Spleen (tissue), 11 donors: ENCODE results near the gene CDHR3. TPM values are rescaled to one million over a fixed set of nuclear protein-coding genes. Genes with fewer than 3 reads are reported as not detected.

ENCODE experiments used
- DNase-seq: peaks from one replicate; pipeline ENCODE4 v3.0.0-alpha.2; 2020
- H3K27ac ChIP-seq, 8 donors: fragments of 200-600 bp; sonication (generic) in 7 of 8; 1 replicate in 4 of 8; 2 replicates in 4 of 8; pipeline versions ENCODE4 v1.5.0 to v1.8.0; 2016 to 2021; ENCODE audit warnings: inconsistent platforms in 4 of 8, mild to moderate bottlenecking in 4 of 8, moderate library complexity in 1 of 8
- H3K27me3 ChIP-seq, 7 donors: fragments of 200-600 bp; sonication (generic) in 6 of 7; replicated peaks in 1 of 7; 1 replicate in 4 of 7; 2 replicates in 3 of 7; pipeline versions ENCODE4 v1.5.0 to v1.8.0; 2016 to 2021; ENCODE audit warnings: inconsistent platforms in 3 of 7, mild to moderate bottlenecking in 1 of 7
- H3K36me3 ChIP-seq, 6 donors: fragments of 200-600 bp; sonication (generic) in 5 of 6; 1 replicate in 4 of 6; 2 replicates in 2 of 6; pipeline versions ENCODE4 v1.5.0 to v1.8.0; 2016 to 2021; ENCODE audit warnings: inconsistent platforms in 2 of 6
- H3K4me1 ChIP-seq, 6 donors: fragments of 200-600 bp; sonication (generic) in 5 of 6; 1 replicate in 3 of 6; 2 replicates in 3 of 6; pipeline versions ENCODE4 v1.5.0 to v1.8.0; 2016 to 2021; ENCODE audit warnings: inconsistent platforms in 3 of 6
- H3K4me3 ChIP-seq, 8 donors: fragments of 200-600 bp; sonication (generic) in 7 of 8; 1 replicate in 4 of 8; 2 replicates in 4 of 8; pipeline versions ENCODE4 v1.5.0 to v1.8.0; 2016 to 2021; ENCODE audit warnings: inconsistent platforms in 4 of 8, mild to moderate bottlenecking in 4 of 8, moderate library complexity in 2 of 8
- H3K9me3 ChIP-seq, 8 donors: fragments of 200-600 bp; sonication (generic) in 7 of 8; 1 replicate in 4 of 8; 2 replicates in 4 of 8; pipeline versions ENCODE4 v1.5.0 to v1.8.0; 2016 to 2021; ENCODE audit warnings: inconsistent platforms in 4 of 8
- POLR2A ChIP-seq, 3 donors: fragments of 450-650 bp; IDR thresholded peaks; one replicate each; pipeline ENCODE4 v1.5.1; 2017; ENCODE audit warnings: antibody characterized with exemption in 3 of 3, mild to moderate bottlenecking in 1 of 3
- POLR2AphosphoS5 ChIP-seq, 3 donors: sonication (generic); formaldehyde crosslinking; IDR thresholded peaks; one replicate each; pipeline ENCODE4 v1.5.1; 2017; ENCODE audit warnings: antibody characterized with exemption in 3 of 3
- WGBS, 5 donors: extraction: QIAGEN DNeasy Blood & Tissue Kit in 3 of 5; methylation state at CpG; one replicate each; pipeline versions ENCODE4 v1.1.5 to v1.1.7; 2013 to 2018; 5-methylcytosine and 5-hydroxymethylcytosine counted together
- intact Hi-C: fragments of 100-400 bp; cut with DNase I; formaldehyde crosslinking; loops from one replicate; pipeline ENCODE4 v1.15.0; 2023; ENCODE audit warnings: low total_unique reads
- polyA plus RNA-seq, 3 donors: library from polyadenylated mRNA; stranded (reverse); fragments of 200-250 nt; gene quantifications; one replicate each; pipeline ENCODE4 v1.2.1, GENCODE V29; 2013
- total RNA-seq, 7 donors: library from RNA; depleted of rRNA in 3 of 7; stranded (reverse); fragments of >200 nt in 3 of 7; fragmentation: NEBNext Ultra II Directional in 4 of 7; extraction: Animal tissue kit (Norgen Biotek cat#: 25700) in 4 of 7; gene quantifications; one replicate each; pipeline versions ENCODE4 v1.1.0 to v1.2.1, GENCODE V29; 2016 to 2021
- TF ChIP-seq, protein P1 (sequence below), 11 experiments: fragments of 200-600 bp in 7 of 11; fragments of 450-650 bp in 4 of 11; sonication (generic) in 4 of 11; IDR thresholded peaks in 8 of 11; conservative IDR thresholded peaks in 3 of 11; 1 replicate in 7 of 11; 2 replicates in 4 of 11; pipeline versions ENCODE4 v1.4.0 to v1.8.0; 2016 to 2021; ENCODE audit warnings: antibody characterized with exemption in 11 of 11, inconsistent platforms in 4 of 11, mild to moderate bottlenecking in 1 of 11
- donor health status: healthy with polysubstance abuse.
- donor health status: DM: no; HTN: no; CAD: no; lungs with moderate emphysema.
- donor health status: DM: no; HTN: no; CAD: no.
- donor health status: Bipolar disorder and iron deficiency.
- donor health status: healthy.
- donor health status: DM: no; HTN: no; CAD: no.
- donor health status: DM: yes; HTN: yes; CAD: no.

Gene CDHR3
- total and polyA plus RNA-seq, 10 donors = 0.32 to 3.8 (median 1.2) TPM

DNA sequence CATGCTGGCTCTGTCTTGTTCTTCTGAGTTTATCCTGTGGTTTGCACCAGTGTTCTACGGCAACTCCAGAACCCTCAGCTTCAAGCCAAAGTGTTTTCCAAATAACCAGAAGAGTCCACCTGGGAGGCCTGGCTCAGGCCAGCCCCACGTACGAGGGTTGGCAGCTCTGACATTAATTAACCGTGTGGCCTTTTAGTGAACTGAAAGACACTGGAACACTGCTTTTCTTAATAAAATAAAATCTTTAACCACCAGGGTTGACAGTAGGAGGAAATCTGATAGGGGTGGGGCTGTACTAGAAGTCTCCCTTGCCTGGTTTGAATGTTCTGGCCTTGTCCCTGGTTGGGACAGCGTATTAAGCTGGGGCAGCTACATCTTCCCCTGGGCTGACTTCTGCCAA lies 84.1 kb downstream of the CDHR3 start:
- WGBS, 5 donors = 88 to 94% (median 89%) methylated on average over 4 to 5 of the region's 5 CpGs
- Histone ChIP-seq H3K4me3 (no peak overlapping the region), H3K27me3 (peaks cover 0 to 6% (median 0%) of the 10 kb centered on the region in 7 donors), H3K27ac (no peak overlapping the region), H3K4me1 (peaks cover 4 to 18% (median 11%) of the 10 kb centered on the region in 6 donors), H3K9me3 (no peaks in the 10 kb centered on the region), H3K36me3 (no peaks in the 10 kb centered on the region)
- TF ChIP-seq POLR2A (IDR thresholded peaks at IDR 0.05) = no peak
- TF ChIP-seq, protein P1, sequence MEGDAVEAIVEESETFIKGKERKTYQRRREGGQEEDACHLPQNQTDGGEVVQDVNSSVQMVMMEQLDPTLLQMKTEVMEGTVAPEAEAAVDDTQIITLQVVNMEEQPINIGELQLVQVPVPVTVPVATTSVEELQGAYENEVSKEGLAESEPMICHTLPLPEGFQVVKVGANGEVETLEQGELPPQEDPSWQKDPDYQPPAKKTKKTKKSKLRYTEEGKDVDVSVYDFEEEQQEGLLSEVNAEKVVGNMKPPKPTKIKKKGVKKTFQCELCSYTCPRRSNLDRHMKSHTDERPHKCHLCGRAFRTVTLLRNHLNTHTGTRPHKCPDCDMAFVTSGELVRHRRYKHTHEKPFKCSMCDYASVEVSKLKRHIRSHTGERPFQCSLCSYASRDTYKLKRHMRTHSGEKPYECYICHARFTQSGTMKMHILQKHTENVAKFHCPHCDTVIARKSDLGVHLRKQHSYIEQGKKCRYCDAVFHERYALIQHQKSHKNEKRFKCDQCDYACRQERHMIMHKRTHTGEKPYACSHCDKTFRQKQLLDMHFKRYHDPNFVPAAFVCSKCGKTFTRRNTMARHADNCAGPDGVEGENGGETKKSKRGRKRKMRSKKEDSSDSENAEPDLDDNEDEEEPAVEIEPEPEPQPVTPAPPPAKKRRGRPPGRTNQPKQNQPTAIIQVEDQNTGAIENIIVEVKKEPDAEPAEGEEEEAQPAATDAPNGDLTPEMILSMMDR (IDR thresholded peaks at IDR 0.05 in 8 of 11, conservative IDR thresholded peaks at IDR 0.05 in 3 of 11) = no peak
- TF ChIP-seq POLR2AphosphoS5 (IDR thresholded peaks at IDR 0.05) = no peak
- no peak for DNase-seq
- intact Hi-C loops = loop anchor here (10.0 kb wide), 1 partner anchor 282 kb away; no protein-coding TSS in a partner anchor

DNA sequence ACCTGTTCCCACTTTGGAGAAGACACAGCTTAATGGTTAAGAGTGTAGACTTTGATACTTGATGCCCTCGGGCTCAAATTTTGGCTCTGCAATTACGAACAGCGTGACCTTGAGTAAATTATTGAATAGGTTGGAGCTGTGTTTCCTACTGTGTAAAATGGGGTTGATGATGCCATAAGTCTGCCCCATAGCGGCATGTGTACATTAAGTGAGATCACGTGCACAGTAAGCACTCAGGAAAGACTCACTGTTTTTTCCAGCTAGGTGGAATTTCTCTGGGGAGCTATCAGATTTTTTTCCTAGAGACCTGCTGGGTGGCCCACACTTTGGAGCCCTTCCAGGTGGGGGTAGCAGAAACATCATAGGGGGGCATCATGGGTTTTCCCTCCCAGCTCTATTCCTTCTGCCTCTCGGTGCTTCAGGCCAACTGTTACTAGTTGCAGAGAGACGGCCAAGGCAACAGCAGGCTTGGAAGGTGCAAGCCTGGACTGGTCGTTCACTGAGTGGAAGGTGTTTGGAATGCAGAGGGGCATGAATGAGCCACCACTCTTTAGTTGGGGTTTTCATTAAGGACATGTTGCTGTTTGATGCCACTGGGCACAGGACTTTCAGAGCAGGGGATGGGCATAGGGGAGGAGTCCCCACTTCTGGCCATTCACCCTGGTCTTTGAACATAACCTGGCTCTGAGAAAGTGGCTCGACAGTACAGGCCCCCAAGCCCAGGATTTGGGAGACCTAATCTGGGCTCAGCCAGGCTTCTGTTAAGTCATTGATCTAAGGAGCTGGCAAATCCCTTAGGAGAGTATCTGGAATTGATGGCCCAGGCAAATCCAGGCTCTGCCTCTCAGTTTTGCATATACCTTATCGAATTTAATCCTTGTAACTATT lies 85.0 kb downstream of the CDHR3 start:
- Histone ChIP-seq H3K4me3 (no peak overlapping the region), H3K27me3 (no peaks in the 10 kb centered on the region), H3K36me3 (no peaks in the 10 kb centered on the region), H3K9me3 (no peaks in the 10 kb centered on the region), H3K27ac (no peak overlapping the region), H3K4me1 (peaks cover 0 to 10% (median 3%) of the 10 kb centered on the region in 6 donors)
- 81 to 96% (median 87%) methylated on average over 10 of the region's 10 CpGs for WGBS, 5 donors
- intact Hi-C loops = loop anchor here (10.0 kb wide), 1 partner anchor 283 kb away; no protein-coding TSS in a partner anchor
- TF ChIP-seq, protein P1 (IDR thresholded peaks at IDR 0.05 in 8 of 11, conservative IDR thresholded peaks at IDR 0.05 in 3 of 11) = no peak
- no peak for TF ChIP-seq POLR2AphosphoS5 (IDR thresholded peaks at IDR 0.05)
- no peak for TF ChIP-seq POLR2A (IDR thresholded peaks at IDR 0.05)
- no peak for DNase-seq

DNA sequence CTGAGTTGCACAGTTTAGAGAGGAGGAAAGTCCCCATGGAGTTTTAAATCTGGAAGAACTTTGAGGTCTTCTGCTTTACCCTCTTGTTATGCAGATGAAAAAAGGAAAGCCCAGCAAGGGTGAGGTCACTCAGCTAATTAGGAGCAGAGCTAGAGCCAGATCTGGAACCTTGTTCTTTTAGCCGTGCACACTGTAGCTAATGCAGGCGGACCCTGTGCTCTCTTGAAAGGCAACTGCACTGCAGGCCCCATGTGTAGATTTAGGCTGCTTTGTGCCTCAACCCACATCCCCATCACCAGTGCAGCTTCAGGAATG lies 85.6 kb downstream of the CDHR3 start:
- H3K36me3 ChIP-seq = no peaks in the 10 kb centered on the region
- no peak overlapping the region for H3K27ac ChIP-seq
- WGBS, 5 donors = 88 to 100% (median 93%) methylated on average over 2 of the region's 2 CpGs
- TF ChIP-seq POLR2AphosphoS5 (IDR thresholded peaks at IDR 0.05) = no peak
- no peak overlapping the region for H3K4me3 ChIP-seq
- DNase-seq = no peak
- intact Hi-C loops = loop anchor here (10.0 kb wide), 1 partner anchor 284 kb away; no protein-coding TSS in a partner anchor
- no peaks in the 10 kb centered on the region for H3K27me3 ChIP-seq
- H3K4me1 ChIP-seq = peaks cover 0 to 9% (median 2%) of the 10 kb centered on the region in 6 donors
- H3K9me3 ChIP-seq = no peaks in the 10 kb centered on the region

DNA sequence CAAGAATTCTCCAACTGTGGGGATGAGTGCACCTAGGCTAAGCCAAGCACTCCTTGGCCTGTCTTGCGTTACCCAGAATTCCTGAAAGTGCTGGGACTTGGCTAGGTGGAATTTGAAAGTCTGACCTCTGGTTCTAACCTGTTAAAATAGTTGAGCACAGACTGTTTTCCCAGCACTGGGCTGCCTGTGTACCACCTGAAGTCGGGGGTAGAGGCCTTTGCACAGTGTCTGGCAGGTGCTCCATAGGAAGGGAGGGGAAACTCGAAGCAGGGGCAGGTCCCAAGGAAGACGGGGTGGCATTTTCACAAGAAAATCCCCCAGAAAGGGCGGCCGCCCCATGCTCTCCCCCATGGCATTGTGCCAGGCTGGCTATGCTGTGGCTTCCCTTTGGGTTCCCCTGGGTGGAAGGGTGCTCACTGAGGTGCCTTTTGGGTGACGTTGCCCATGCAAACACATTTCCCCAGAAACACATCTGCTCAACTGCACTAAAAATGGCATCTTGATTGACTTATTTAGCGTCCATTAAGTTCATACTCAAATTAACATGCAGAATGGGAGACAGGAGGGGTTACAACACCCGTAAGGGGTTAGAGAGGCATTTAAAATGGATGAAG lies 86.2 kb downstream of the CDHR3 start:
- intact Hi-C loops = loop anchor here (10.0 kb wide), 1 partner anchor 284 kb away; no protein-coding TSS in a partner anchor
- Histone ChIP-seq H3K9me3 (no peaks in the 10 kb centered on the region), H3K36me3 (no peaks in the 10 kb centered on the region), H3K27ac (no peak overlapping the region), H3K27me3 (no peaks in the 10 kb centered on the region), H3K4me3 (no peak overlapping the region), H3K4me1 (peaks cover 0 to 9% (median 2%) of the 10 kb centered on the region in 6 donors)
- no peak for DNase-seq
- 71 to 79% (median 72%) methylated on average over 9 of the region's 9 CpGs for WGBS, 5 donors
- TF ChIP-seq, protein P1 (IDR thresholded peaks at IDR 0.05 in 8 of 11, conservative IDR thresholded peaks at IDR 0.05 in 3 of 11) = no peak
- no peak for TF ChIP-seq POLR2AphosphoS5 (IDR thresholded peaks at IDR 0.05)
- no peak for TF ChIP-seq POLR2A (IDR thresholded peaks at IDR 0.05)
